ENCODE results near the gene GRAMD2B.
"Not testable (repeated sequence)": the region's sequence is repeated elsewhere in the genome, so short reads cannot be mapped to it uniquely, and the experiment has no call there.

GRAMD2B gene

DNA sequence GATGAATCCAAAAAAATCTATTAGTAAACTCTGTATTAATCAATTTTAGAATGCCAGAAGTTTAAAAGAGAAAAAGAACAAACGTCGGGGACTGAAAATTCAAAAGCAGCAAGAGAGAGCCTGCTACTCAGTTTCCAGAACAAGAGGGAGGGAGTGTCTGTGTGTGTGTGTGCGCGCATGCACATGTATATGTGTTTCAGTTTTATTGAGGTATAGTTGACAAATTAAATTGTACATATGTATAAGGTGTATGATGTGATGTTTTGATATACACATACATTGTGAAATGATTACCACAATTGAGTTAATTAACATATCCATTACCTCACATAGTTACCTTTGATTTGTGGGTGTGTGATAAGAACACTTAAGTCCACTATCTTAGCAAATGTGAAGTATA, 27.6 kb upstream of the GRAMD2B start:
- Mint-ChIP-seq H3K9me3 (peaks cover 10% of the 10 kb centered on the region), H3K4me3 (no peak overlapping the region)

GRCh38 chr5:126396721-126397120, 26.5 kb upstream of the GRAMD2B start:
- H3K36me3 Mint-ChIP-seq (ENCODE audit: low read depth); H3K4me3 Mint-ChIP-seq; H3K4me1 Mint-ChIP-seq (ENCODE audit: low read depth); DNase-seq (ENCODE audit: low spot score); H3K27ac Mint-ChIP-seq; H3K27me3 Mint-ChIP-seq (ENCODE audit: low read depth): not testable (repeated sequence)
- peaks cover 20% of the 10 kb centered on the region for H3K9me3 Mint-ChIP-seq

More for the DNA sequence above, 27.6 kb upstream of the GRAMD2B start:
- no peak for DNase-seq (ENCODE audit: low spot score)
- Mint-ChIP-seq H3K27ac (no peak overlapping the region), H3K36me3 (ENCODE audit: low read depth) (no peaks in the 10 kb centered on the region), H3K4me1 (ENCODE audit: low read depth) (no peaks in the 10 kb centered on the region), H3K27me3 (ENCODE audit: low read depth) (no peaks in the 10 kb centered on the region)

- Mint-ChIP-seq H3K4me3 (no peak overlapping the region), H3K27me3 (ENCODE audit: low read depth) (no peaks in the 10 kb centered on the region), H3K4me1 (ENCODE audit: low read depth) (no peaks in the 10 kb centered on the region), H3K9me3 (peaks cover 20% of the 10 kb centered on the region), H3K36me3 (ENCODE audit: low read depth) (no peaks in the 10 kb centered on the region), H3K27ac (no peak overlapping the region)
- DNase-seq (ENCODE audit: low spot score): no peak
Measured at GRCh38 chr5:126398791-126399190, 24.4 kb upstream of the GRAMD2B start.

GRCh38 chr5:126400621-126401251, 22.5 kb upstream of the GRAMD2B start:
- no peaks in the 10 kb centered on the region for H3K4me1 Mint-ChIP-seq (ENCODE audit: low read depth)
- H3K27ac Mint-ChIP-seq: no peak overlapping the region
- H3K9me3 Mint-ChIP-seq: peaks cover 20% of the 10 kb centered on the region
- no peaks in the 10 kb centered on the region for H3K36me3 Mint-ChIP-seq (ENCODE audit: low read depth)
- H3K4me3 Mint-ChIP-seq: no peak overlapping the region
- peaks cover 6% of the 10 kb centered on the region for H3K27me3 Mint-ChIP-seq (ENCODE audit: low read depth)
- no peak for DNase-seq (ENCODE audit: low spot score)

DNA sequence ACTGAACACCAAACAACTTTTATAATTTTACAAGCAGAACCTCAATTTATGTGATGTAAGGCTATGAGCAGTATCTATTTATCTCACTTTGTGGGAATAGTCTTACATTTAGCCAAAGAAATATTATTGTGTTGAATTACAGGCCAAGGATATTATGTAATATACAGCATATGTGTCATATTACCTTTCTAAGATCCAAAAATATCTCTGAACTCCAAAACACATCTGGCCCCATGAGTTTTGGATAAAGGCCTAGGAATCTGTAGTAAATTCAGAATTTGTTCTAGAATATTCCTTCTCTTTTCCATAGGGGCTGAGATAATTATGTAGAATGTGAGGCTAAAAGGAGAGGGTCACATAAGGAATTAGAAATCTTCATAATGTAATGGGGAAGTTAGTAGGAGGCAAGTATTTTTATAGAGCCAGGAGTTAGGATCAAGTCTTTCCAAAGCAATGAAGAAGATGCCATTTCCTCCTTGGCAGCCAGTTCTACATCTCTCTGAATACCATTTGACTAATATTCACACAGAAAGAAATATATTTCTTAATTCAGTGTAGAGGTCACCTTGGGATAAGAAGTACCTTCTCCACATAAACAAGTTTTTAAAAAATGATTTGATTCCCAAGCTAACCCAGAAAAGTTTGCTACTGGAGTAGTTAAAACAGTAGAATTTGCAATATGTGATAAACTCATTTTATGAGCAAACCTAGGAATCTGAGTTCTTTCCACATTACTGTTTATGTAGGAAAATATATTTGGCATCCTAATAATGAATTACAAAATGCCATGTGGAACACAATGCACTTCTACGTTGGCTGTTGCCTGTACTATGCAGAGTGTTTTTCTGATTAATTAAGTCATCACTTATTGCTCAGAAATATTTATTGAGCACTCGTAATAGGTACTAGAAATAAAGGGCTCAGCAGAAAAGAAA, 20.3 kb upstream of the GRAMD2B start:
- DNase-seq (ENCODE audit: low spot score): no peak
- H3K27ac Mint-ChIP-seq: no peak overlapping the region
- H3K9me3 Mint-ChIP-seq: peaks cover 20% of the 10 kb centered on the region
- H3K36me3 Mint-ChIP-seq (ENCODE audit: low read depth): no peaks in the 10 kb centered on the region
- H3K4me3 Mint-ChIP-seq: no peak overlapping the region
- peaks cover 8% of the 10 kb centered on the region for H3K27me3 Mint-ChIP-seq (ENCODE audit: low read depth)
- no peaks in the 10 kb centered on the region for H3K4me1 Mint-ChIP-seq (ENCODE audit: low read depth)

GRCh38 chr5:126403876-126404275, 19.3 kb upstream of the GRAMD2B start:
- Mint-ChIP-seq H3K9me3 (peaks cover 20% of the 10 kb centered on the region), H3K4me3 (no peak overlapping the region), H3K27ac (no peak overlapping the region), H3K27me3 (ENCODE audit: low read depth) (peaks cover 8% of the 10 kb centered on the region), H3K4me1 (ENCODE audit: low read depth) (no peaks in the 10 kb centered on the region), H3K36me3 (ENCODE audit: low read depth) (no peaks in the 10 kb centered on the region)
- no peak for DNase-seq (ENCODE audit: low spot score)

DNA sequence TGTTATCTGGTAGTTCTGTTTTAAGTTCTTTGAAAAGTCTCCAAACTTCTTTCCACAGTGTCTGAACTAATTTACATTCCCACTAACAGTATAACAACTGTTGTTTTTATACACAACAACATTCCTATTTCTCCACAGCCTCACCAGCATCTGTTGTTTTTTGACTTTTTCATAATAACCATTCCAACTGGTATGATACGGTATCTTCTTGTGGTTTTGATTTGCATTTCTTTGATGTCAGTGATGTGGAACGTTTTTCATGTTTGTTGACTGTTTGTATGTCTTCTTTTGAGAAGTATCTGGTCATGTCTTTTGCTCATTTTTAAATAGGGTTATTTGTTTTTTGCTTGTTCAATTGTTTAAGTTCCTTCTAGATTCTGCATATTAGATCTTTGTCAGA, 12.6 kb upstream of the GRAMD2B start:
- no peaks in the 10 kb centered on the region for H3K9me3 Mint-ChIP-seq
- H3K27me3 Mint-ChIP-seq (ENCODE audit: low read depth): peaks cover 26% of the 10 kb centered on the region
- no peaks in the 10 kb centered on the region for H3K36me3 Mint-ChIP-seq (ENCODE audit: low read depth)
- peaks cover 5% of the 10 kb centered on the region for H3K4me1 Mint-ChIP-seq (ENCODE audit: low read depth)
- no peak for DNase-seq (ENCODE audit: low spot score)
- H3K4me3 Mint-ChIP-seq: no peak overlapping the region
- H3K27ac Mint-ChIP-seq: no peak overlapping the region

DNA sequence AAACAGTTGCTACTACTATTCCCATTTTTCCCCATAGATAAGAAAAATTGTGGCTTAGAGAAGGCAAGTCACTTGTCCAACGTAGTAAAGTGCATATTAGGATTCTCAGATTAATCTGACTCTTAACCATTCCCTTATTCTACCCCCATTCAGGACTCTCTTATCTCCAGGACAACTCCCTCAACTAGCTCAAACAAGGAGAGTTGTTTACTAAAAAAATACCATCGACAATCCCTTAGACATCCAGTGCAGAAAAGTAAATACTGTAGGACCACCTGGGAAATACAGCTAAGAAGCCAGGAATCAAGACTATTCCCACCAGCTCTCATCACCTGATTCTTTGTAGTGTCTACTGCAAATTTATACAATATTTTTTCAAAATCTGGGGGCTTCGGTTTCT, 9.4 kb upstream of the GRAMD2B start:
- DNase-seq (ENCODE audit: low spot score): no peak
- Mint-ChIP-seq H3K27me3 (ENCODE audit: low read depth) (peaks cover 23% of the 10 kb centered on the region), H3K4me1 (ENCODE audit: low read depth) (peaks cover 5% of the 10 kb centered on the region), H3K36me3 (ENCODE audit: low read depth) (no peaks in the 10 kb centered on the region), H3K9me3 (peaks cover under 1% of the 10 kb centered on the region), H3K4me3 (no peak overlapping the region), H3K27ac (no peak overlapping the region)

GRCh38 chr5:126414874-126415502, 8.2 kb upstream of the GRAMD2B start:
- Mint-ChIP-seq H3K27ac (no peak overlapping the region), H3K4me1 (ENCODE audit: low read depth) (peaks cover 9% of the 10 kb centered on the region), H3K36me3 (ENCODE audit: low read depth) (no peaks in the 10 kb centered on the region), H3K4me3 (no peak overlapping the region), H3K9me3 (peaks cover 4% of the 10 kb centered on the region), H3K27me3 (ENCODE audit: low read depth) (peaks cover 23% of the 10 kb centered on the region)
- DNase-seq (ENCODE audit: low spot score): no peak

GRCh38 chr5:126415789-126416188, 7.4 kb upstream of the GRAMD2B start:
- DNase-seq (ENCODE audit: low spot score): no peak
- Mint-ChIP-seq H3K27ac (no peak overlapping the region), H3K9me3 (peaks cover 4% of the 10 kb centered on the region), H3K4me1 (ENCODE audit: low read depth) (peaks cover 7% of the 10 kb centered on the region), H3K27me3 (ENCODE audit: low read depth) (peaks cover 23% of the 10 kb centered on the region), H3K36me3 (ENCODE audit: low read depth) (no peaks in the 10 kb centered on the region), H3K4me3 (no peak overlapping the region)

DNA sequence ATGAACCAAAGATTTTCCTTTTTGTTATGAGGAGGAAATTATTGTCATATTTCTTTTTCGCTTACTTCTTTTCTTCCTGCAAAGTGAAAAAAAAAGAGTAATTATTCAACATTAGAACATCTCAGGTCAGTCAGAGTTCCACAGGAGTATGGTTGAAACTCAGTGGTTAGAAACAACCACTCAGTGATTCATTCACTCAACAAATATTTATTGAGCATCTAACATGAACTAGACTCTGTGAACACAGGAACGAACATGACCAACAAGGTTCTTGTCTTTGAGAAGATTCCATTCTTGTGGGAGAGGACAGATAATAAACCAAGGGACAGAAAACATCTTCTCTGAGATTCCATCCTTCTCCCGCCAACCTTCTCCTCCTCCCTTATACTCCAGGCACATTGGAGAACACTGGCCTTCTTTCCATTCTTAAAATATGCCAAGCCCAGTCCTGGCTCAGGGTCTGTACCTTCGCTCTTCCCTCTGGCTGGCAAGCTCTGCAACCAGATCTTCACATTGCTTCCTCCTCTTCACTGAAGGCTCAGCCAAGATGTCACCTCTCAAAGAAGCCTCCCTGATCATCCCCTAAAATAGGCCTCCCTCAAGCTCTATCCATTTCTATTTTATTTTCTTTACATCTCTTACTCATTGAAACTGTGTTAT, 6.8 kb upstream of the GRAMD2B start:
- Mint-ChIP-seq H3K27me3 (ENCODE audit: low read depth) (peaks cover 22% of the 10 kb centered on the region), H3K4me3 (no peak overlapping the region), H3K9me3 (peaks cover 4% of the 10 kb centered on the region), H3K4me1 (ENCODE audit: low read depth) (peaks cover 6% of the 10 kb centered on the region), H3K27ac (no peak overlapping the region), H3K36me3 (ENCODE audit: low read depth) (no peaks in the 10 kb centered on the region)
- DNase-seq (ENCODE audit: low spot score): no peak

DNA sequence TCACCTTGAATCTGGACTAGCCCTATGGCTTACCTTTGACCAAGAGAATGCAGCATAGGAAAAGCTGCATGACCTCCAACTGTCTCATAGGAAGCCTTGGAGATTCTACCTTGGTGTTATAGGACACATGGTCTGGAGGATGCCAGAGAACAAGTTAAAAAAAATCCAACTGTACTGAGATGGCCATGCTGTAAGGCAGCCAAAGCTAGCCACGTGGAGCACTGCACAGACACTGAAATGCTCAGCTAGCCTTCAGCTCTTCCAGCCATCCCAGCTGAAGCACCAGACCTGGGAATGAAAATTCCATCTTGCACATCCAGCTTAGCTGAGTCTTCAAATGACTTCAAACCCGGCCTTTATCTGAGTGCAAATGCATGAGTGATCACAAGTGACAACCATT, 6.0 kb upstream of the GRAMD2B start:
- no peaks in the 10 kb centered on the region for H3K36me3 Mint-ChIP-seq (ENCODE audit: low read depth)
- peaks cover 4% of the 10 kb centered on the region for H3K9me3 Mint-ChIP-seq
- H3K27me3 Mint-ChIP-seq (ENCODE audit: low read depth): peaks cover 19% of the 10 kb centered on the region
- H3K27ac Mint-ChIP-seq: no peak overlapping the region
- no peak overlapping the region for H3K4me3 Mint-ChIP-seq
- DNase-seq (ENCODE audit: low spot score): no peak
- H3K4me1 Mint-ChIP-seq (ENCODE audit: low read depth): peaks cover 6% of the 10 kb centered on the region

GRCh38 chr5:126419102-126419501, 4.1 kb upstream of the GRAMD2B start:
- Mint-ChIP-seq H3K4me3 (no peak overlapping the region), H3K27me3 (ENCODE audit: low read depth) (peaks cover 5% of the 10 kb centered on the region), H3K4me1 (ENCODE audit: low read depth) (peaks cover 16% of the 10 kb centered on the region), H3K27ac (no peak overlapping the region), H3K36me3 (ENCODE audit: low read depth) (no peaks in the 10 kb centered on the region), H3K9me3 (peaks cover 4% of the 10 kb centered on the region)
- DNase-seq (ENCODE audit: low spot score): no peak

DNA sequence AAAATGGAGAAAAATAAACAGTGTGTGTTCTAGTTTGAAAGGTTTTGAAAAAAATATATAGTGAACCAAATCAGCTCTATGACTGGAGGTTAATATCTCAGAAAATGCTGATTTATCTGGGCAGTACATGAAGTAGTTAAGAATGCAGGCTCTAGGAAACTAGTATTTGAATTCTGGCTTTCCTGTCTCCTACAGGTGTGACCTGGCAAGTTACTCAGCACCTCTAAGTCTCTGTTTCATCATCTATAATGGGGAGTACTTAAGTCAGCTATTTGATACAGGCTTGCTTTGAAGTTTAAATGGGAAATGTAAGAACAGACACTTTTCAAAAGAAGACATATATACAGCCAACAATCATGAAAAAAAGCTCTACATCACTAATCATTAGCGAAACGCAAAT, 5.2 kb downstream of the GRAMD2B start:
- peaks cover 7% of the 10 kb centered on the region for H3K36me3 Mint-ChIP-seq (ENCODE audit: low read depth)
- peaks cover 25% of the 10 kb centered on the region for H3K4me1 Mint-ChIP-seq (ENCODE audit: low read depth)
- DNase-seq (ENCODE audit: low spot score): no peak
- no peaks in the 10 kb centered on the region for H3K27me3 Mint-ChIP-seq (ENCODE audit: low read depth)
- H3K27ac Mint-ChIP-seq: no peak overlapping the region
- no peak overlapping the region for H3K4me3 Mint-ChIP-seq
- no peaks in the 10 kb centered on the region for H3K9me3 Mint-ChIP-seq

Measured in T-helper 2 cell treated with Interferon-gamma antibody and Interleukin-4, amounts not matched to agents 5 μg/mL and 100 μg/mL, for 36 hours (primary cell).